Omental fat pad (tissue), 4 donors: ENCODE data around the gene TUBA1A. TPM values are rescaled to one million over a fixed set of nuclear protein-coding genes. Genes with fewer than 3 reads are reported as not detected.
"Not testable (repeated sequence)": the region's sequence is repeated elsewhere in the genome, so short reads cannot be mapped to it uniquely, and the experiment has no call there.

ENCODE experiments used
- ATAC-seq: fragments of 150-250 bp; one replicate; pipeline ENCODE4 v1.9.1; 2016; ENCODE audit warnings: mild to moderate bottlenecking, moderate library complexity; ENCODE audit not compliant: low FRiP score
- DNase-seq: peaks from one replicate; pipeline ENCODE4 v3.0.0-alpha.2; 2019; ENCODE audit warnings: low spot score
- total RNA-seq, 4 donors: library from RNA; depleted of rRNA; stranded (reverse); fragments of >200 nt; gene quantifications; one replicate each; pipeline ENCODE4 v1.1.0, GENCODE V29; 2016
- TF ChIP-seq, protein P1 (sequence below), 3 donors: fragments of 450-650 bp; IDR thresholded peaks; one replicate each; pipeline ENCODE4 v1.5.1; 2016 to 2017; ENCODE audit warnings: antibody characterized with exemption in 3 of 3, mild to moderate bottlenecking in 3 of 3, moderate library complexity in 2 of 3

The TUBA1A gene
- total RNA-seq, 4 donors from 2014 or later = 145 to 210 (median 159) TPM

DNA sequence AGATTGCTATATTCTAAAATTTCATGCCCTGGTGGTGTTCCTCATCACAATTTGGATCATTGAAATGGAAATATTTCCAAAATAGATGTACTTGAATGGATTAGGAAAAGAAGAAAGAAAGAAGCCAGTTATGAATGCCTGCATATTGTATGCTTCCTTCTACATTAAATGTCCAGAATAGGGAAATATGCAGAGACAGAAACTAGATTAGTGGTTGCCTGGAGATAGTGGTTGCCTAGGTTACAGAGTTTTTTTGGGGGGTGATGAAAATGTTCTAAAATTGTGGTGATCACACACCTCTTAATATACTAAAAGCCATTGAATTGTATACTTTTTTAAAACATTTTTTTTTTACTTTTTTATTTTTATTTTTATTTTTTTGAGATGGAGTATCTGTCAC lies 18.0 kb downstream of the TUBA1A start:
- DNase-seq (no peak), ATAC-seq (no peak)
- TF ChIP-seq, protein P1, sequence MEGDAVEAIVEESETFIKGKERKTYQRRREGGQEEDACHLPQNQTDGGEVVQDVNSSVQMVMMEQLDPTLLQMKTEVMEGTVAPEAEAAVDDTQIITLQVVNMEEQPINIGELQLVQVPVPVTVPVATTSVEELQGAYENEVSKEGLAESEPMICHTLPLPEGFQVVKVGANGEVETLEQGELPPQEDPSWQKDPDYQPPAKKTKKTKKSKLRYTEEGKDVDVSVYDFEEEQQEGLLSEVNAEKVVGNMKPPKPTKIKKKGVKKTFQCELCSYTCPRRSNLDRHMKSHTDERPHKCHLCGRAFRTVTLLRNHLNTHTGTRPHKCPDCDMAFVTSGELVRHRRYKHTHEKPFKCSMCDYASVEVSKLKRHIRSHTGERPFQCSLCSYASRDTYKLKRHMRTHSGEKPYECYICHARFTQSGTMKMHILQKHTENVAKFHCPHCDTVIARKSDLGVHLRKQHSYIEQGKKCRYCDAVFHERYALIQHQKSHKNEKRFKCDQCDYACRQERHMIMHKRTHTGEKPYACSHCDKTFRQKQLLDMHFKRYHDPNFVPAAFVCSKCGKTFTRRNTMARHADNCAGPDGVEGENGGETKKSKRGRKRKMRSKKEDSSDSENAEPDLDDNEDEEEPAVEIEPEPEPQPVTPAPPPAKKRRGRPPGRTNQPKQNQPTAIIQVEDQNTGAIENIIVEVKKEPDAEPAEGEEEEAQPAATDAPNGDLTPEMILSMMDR (IDR thresholded peaks at IDR 0.05) = no peak

DNA sequence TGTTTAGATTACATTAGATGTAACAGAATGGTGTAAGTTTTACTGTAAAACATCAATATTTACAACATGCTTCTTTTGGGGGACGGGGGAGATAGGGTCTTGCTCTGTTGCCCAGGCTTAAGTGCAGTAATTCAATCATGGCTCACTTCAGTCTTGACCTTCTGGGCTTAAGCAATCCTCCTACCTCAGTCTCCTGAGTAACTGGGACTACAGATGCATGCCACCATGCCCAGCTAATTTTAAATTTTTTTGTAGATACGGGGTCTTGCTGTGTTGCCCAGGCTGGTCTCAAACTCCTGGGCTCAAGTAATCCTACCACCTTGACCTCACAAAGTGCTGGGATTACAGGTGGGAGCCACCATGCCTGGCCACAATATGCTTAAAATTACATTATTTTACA lies 23.8 kb downstream of the TUBA1A start:
- DNase-seq = no peak
- no peak for ATAC-seq
- TF ChIP-seq, protein P1 (IDR thresholded peaks at IDR 0.05) = no peak

DNA sequence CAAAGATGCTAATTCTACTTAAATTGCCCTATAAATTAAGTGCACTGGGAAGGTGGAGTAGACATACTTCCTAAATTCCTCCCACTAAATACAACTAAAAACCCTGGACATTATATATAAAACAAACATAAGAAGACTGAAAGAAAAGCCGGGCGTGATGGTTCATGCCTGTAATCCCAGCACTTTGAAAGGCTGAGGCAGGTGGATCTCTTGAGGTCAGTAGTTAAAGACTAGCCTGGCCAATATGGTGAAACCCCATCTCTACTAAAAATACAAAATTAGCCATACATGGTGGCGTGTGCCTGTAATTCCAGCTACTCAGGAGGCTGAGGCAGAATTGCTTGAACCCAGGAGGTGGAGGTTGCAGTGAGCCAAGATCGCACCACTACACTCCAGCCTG lies 27.0 kb downstream of the TUBA1A start:
- not testable (repeated sequence) for ATAC-seq, DNase-seq

DNA sequence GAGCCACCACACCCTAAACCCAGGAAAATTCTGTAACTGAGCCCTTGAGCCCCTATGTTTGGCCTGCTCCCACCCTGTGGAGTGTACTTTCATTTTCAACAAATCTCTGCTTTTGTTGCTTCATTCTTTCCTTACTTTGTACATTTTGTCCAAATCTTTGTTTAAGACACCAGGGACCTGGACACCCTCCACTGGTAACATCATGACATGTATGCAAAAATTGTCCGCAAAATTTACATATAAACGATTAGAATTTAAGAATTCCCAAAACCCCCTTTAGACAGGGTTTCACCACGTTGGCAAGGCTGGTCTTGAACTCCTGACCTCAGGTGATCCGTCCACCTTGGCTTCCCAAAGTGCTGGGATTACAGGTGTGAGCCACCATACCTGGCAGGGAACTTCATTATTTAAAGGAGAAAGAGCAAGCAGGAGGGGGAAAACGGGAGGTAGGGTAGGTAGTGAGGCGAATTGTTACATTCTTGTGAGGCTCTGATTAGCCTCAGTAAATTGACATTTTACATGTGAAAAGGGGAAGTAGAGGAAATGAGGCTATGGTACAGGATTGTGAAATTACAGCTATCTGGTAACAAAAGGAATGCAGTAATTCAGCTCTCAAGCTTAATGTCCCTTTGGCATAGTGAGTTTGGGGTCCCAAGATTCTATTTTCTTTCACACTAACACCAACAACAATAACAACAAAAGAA lies 27.6 kb downstream of the TUBA1A start:
- no peak for DNase-seq
- ATAC-seq = no peak
- TF ChIP-seq, protein P1 (IDR thresholded peaks at IDR 0.05) = no peak

DNA sequence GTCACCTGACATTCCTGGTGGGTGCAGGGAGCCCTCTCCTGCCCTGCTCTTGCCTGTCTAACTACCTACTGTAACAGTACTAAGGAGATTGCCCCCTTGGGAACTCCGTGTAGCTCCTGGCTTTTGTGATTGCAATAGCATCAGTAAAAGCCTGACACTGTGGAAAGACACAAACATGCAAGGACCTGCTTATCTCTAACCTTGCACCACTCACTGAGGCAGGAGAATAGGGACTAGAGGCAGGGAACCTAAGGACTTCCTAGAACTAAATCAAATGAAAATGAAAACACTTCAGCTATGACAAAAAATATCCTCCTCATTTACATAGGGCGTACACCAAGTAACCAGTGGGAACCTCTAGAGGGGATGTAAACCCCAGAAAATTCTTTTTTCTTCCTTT lies 28.5 kb downstream of the TUBA1A start:
- no peak for ATAC-seq
- no peak for DNase-seq
- TF ChIP-seq, protein P1 (IDR thresholded peaks at IDR 0.05) = no peak

DNA sequence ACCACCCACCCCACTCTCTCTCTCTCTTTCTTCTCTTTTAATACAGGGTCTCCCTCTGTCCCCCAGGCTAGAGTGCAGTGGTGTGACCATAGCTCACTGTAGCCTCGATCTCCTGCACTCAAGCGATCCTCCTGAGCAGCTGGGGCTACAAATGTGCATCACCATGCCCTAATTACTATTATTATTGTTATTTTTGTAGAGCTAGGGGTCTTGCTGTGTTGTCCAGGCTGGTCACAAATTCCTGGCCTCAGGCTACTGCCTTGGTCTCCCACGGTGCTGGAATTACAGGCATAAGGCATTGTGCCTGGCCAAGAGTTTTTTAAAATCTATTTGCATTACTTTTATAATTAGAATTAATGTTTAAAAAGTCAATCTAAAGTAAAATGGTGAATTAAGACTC lies 34.7 kb downstream of the TUBA1A start:
- DNase-seq (no peak), ATAC-seq (no peak)
- TF ChIP-seq, protein P1 (IDR thresholded peaks at IDR 0.05) = no peak

DNA sequence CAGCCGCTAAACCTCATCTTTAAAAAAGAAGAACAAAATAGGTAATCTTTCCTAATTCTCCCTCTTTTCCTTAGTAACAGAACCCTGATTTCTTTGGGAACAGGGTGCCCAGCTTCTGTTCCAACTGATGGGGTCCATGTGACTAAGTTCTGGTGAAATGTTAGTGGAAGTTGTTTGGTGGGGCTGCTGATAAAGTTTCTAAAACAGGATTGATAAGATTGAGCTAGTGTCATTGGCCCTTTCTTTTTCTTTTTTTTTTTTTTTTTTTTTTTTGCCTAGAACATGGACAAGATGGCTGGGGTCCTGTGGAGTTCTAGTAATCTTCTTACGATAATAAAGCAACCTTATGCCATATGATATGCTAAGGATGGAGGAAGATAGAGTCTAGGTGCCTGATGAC lies 41.5 kb downstream of the TUBA1A start:
- no peak for ATAC-seq
- no peak for DNase-seq

More for the DNA sequence above, 41.5 kb downstream of the TUBA1A start:
- TF ChIP-seq, protein P1 (IDR thresholded peaks at IDR 0.05) = no peak
